Liver (tissue), 9 donors: ENCODE data around the gene ZDHHC8. TPM values are rescaled to one million over a fixed set of nuclear protein-coding genes. Genes with fewer than 3 reads are reported as not detected.

Experiments used
- DNase-seq: peaks from one replicate; pipeline ENCODE4 v3.0.0-alpha.2; 2017; ENCODE audit warnings: low spot score
- H3K27ac ChIP-seq, 2 donors: one replicate each; pipeline ENCODE4 v1.7.0; 2013; ENCODE audit warnings: inconsistent platforms in 2 of 2, low read length in 2 of 2, control low read depth in 1 of 2, low read depth in 1 of 2, mild to moderate bottlenecking in 1 of 2
- H3K27me3 ChIP-seq, 4 donors: one replicate each; pipeline versions ENCODE4 v1.6.1 to v1.7.0; 2013; ENCODE audit warnings: low read length in 3 of 4, inconsistent platforms in 1 of 4, mild to moderate bottlenecking in 1 of 4, moderate library complexity in 1 of 4; ENCODE audit not compliant: control insufficient read depth in 4 of 4, insufficient read depth in 4 of 4
- H3K36me3 ChIP-seq, 4 donors: one replicate each; pipeline versions ENCODE4 v1.6.1 to v1.7.0; 2013; ENCODE audit warnings: low read length in 3 of 4, mild to moderate bottlenecking in 3 of 4, low read depth in 1 of 4, moderate library complexity in 1 of 4; ENCODE audit not compliant: control insufficient read depth in 4 of 4, insufficient read depth in 3 of 4
- H3K4me1 ChIP-seq, 4 donors: one replicate each; pipeline versions ENCODE4 v1.6.1 to v1.7.0; 2013; ENCODE audit warnings: low read length in 3 of 4, mild to moderate bottlenecking in 3 of 4, moderate library complexity in 1 of 4; ENCODE audit not compliant: control insufficient read depth in 4 of 4, insufficient read depth in 4 of 4
- H3K4me3 ChIP-seq, 3 donors: one replicate each; pipeline versions ENCODE4 v1.6.1 to v1.7.0; 2013; ENCODE audit warnings: low read length in 3 of 3, control low read depth in 1 of 3, low read depth in 1 of 3, mild to moderate bottlenecking in 1 of 3
- H3K9ac ChIP-seq, 2 donors: one replicate each; pipeline ENCODE4 v1.7.0; 2013; ENCODE audit warnings: low read length in 2 of 2, mild to moderate bottlenecking in 2 of 2, moderate library complexity in 2 of 2, control low read depth in 1 of 2, low read depth in 1 of 2
- H3K9me3 ChIP-seq, 4 donors: one replicate each; pipeline versions ENCODE4 v1.6.1 to v1.7.0; 2013; ENCODE audit warnings: low read length in 3 of 4; ENCODE audit not compliant: control insufficient read depth in 4 of 4
- ATF3 ChIP-seq: IDR thresholded peaks from 2 replicates; pipeline ENCODE4 v1.6.1; 2016; ENCODE audit warnings: antibody characterized with exemption
- CTCF ChIP-seq: fragments of 150-350 bp; IDR thresholded peaks from 2 replicates; pipeline ENCODE4 v1.5.1; 2017; ENCODE audit warnings: improper control_type of control experiment, low read depth, low read length; ENCODE audit not compliant: missing input control
- EGR1 ChIP-seq, 2 donors: IDR thresholded peaks; 2 replicates each; pipeline ENCODE4 v1.6.1; 2016 to 2018; ENCODE audit warnings: antibody characterized with exemption in 2 of 2, low read depth in 2 of 2
- FOXA2 ChIP-seq: IDR thresholded peaks from 2 replicates; pipeline ENCODE4 v1.6.1; 2016; ENCODE audit warnings: antibody characterized with exemption
- GABPA ChIP-seq, 2 donors: IDR thresholded peaks in 1 of 2; conservative IDR thresholded peaks in 1 of 2; 2 replicates each; pipeline ENCODE4 v1.6.1; 2016; ENCODE audit warnings: antibody characterized with exemption in 2 of 2, mild to moderate bottlenecking in 1 of 2, moderate library complexity in 1 of 2
- HNF4A ChIP-seq, 2 donors: conservative IDR thresholded peaks; 2 replicates each; pipeline ENCODE4 v1.6.1; 2016; ENCODE audit warnings: antibody characterized with exemption in 2 of 2, mild to moderate bottlenecking in 2 of 2
- JUND ChIP-seq, 2 donors: IDR thresholded peaks; 2 replicates each; pipeline ENCODE4 v1.6.1; 2016; ENCODE audit warnings: antibody characterized with exemption in 2 of 2
- MAX ChIP-seq: IDR thresholded peaks from 2 replicates; pipeline ENCODE4 v1.6.1; 2016; ENCODE audit warnings: antibody characterized with exemption
- NR2F2 ChIP-seq: IDR thresholded peaks from 2 replicates; pipeline ENCODE4 v1.6.1; 2016; ENCODE audit warnings: antibody characterized with exemption
- REST ChIP-seq: IDR thresholded peaks from 2 replicates; pipeline ENCODE4 v1.6.1; 2016; ENCODE audit warnings: antibody characterized with exemption, mild to moderate bottlenecking
- RXRA ChIP-seq, 2 donors: IDR thresholded peaks; 2 replicates each; pipeline ENCODE4 v1.6.1; 2017 to 2018; ENCODE audit warnings: antibody characterized with exemption in 2 of 2, mild to moderate bottlenecking in 1 of 2
- SP1 ChIP-seq: IDR thresholded peaks from 2 replicates; pipeline ENCODE4 v1.6.1; 2018; ENCODE audit warnings: antibody characterized with exemption, mild to moderate bottlenecking
- YY1 ChIP-seq: IDR thresholded peaks from 2 replicates; pipeline ENCODE4 v1.6.1; 2016; ENCODE audit warnings: antibody characterized with exemption, mild to moderate bottlenecking
- ZBTB33 ChIP-seq: IDR thresholded peaks from 2 replicates; pipeline ENCODE4 v1.6.1; 2016; ENCODE audit warnings: antibody characterized with exemption
- WGBS: extraction: QIAGEN DNeasy Blood & Tissue Kit; methylation state at CpG from one replicate; pipeline ENCODE4 v1.1.7; 2013; 5-methylcytosine and 5-hydroxymethylcytosine counted together
- polyA plus RNA-seq, 2 donors: library from polyadenylated mRNA; stranded (reverse) in 1 of 2; unstranded in 1 of 2; fragments of 200-250 nt in 1 of 2; fragments of >200 nt in 1 of 2; fragmentation: Nextera tagmentation in 1 of 2; extraction: Ambion mirVana in 1 of 2; gene quantifications; one replicate each; pipeline versions ENCODE4 v1.2.1 to v1.2.3, GENCODE V29; 2013 to 2015
- total RNA-seq, 2 donors: library from RNA; depleted of rRNA; stranded (reverse); fragments of >200 nt; gene quantifications; one replicate each; pipeline ENCODE4 v1.2.3, GENCODE V29; 2014
- donor health status: healthy.
- donor health status: healthy.
- donor health status: healthy.
- donor health status: healthy.
- donor health status: healthy.

Gene ZDHHC8
- total and polyA plus RNA-seq, 4 donors = 2.9 to 11.8 (median 6.8) TPM

GRCh38 chr22:20130731-20131596 is 640 bp upstream of the ZDHHC8 start:
- peak overlapping the region in 1 of 2 donors; percentile 67 for H3K9ac ChIP-seq
- WGBS = 11% methylated on average over 70 of the region's 70 CpGs
- H3K4me1 ChIP-seq = peaks cover 11 to 74% (median 59%) of the 10 kb centered on the region in 4 donors

GRCh38 chr22:20131859-20132685 is 468 bp downstream of the ZDHHC8 start:
- WGBS = under 1% methylated on average over 72 of the region's 72 CpGs
- H3K4me3 ChIP-seq = peak overlapping the region; percentile 61 to 92 (median 89)
- no peaks in the 10 kb centered on the region for H3K27me3 ChIP-seq
- DNase-seq = no peak
- peaks cover 0 to 3% (median 0%) of the 10 kb centered on the region in 4 donors for H3K36me3 ChIP-seq
- peak overlapping the region in 1 of 2 donors; percentile 18 for H3K27ac ChIP-seq
- H3K9ac ChIP-seq = peak overlapping the region; percentile 10 to 33
- peaks cover 8 to 66% (median 52%) of the 10 kb centered on the region in 4 donors for H3K4me1 ChIP-seq
- no peaks in the 10 kb centered on the region for H3K9me3 ChIP-seq
- TF ChIP-seq YY1 (no peak), RXRA (IDR thresholded peaks at IDR 0.05) (peak in 1 of 2 donors; percentile 21), NR2F2 (no peak)

More at GRCh38 chr22:20130731-20131596, 640 bp upstream of the ZDHHC8 start:
- H3K27ac ChIP-seq = peak overlapping the region; percentile 82 to 85
- no peaks in the 10 kb centered on the region for H3K27me3 ChIP-seq
- peaks cover 0 to 5% (median 2%) of the 10 kb centered on the region in 4 donors for H3K36me3 ChIP-seq
- TF ChIP-seq SP1 = peak; percentile 41
- TF ChIP-seq FOXA2 = no peak
- TF ChIP-seq JUND (IDR thresholded peaks at IDR 0.05) = no peak
- no peak for TF ChIP-seq HNF4A (conservative IDR thresholded peaks at IDR 0.05)
- TF ChIP-seq CTCF = no peak
- no peak for TF ChIP-seq MAX
- TF ChIP-seq YY1 = no peak
- TF ChIP-seq ATF3 = no peak
- peak; percentile 68 for DNase-seq
- H3K4me3 ChIP-seq = peak overlapping the region; percentile 73 to 92 (median 77)
- H3K9me3 ChIP-seq = no peaks in the 10 kb centered on the region

- Histone ChIP-seq H3K9ac (no peak overlapping the region), H3K4me1 (peaks cover 10 to 60% (median 49%) of the 10 kb centered on the region in 4 donors), H3K9me3 (no peaks in the 10 kb centered on the region), H3K36me3 (no peaks in the 10 kb centered on the region), H3K27me3 (no peaks in the 10 kb centered on the region), H3K4me3 (peak overlapping the region in 2 of 3 donors; percentile 89 to 92), H3K27ac (no peak overlapping the region)
- no peak for TF ChIP-seq REST
- TF ChIP-seq MAX = no peak
- TF ChIP-seq RXRA (IDR thresholded peaks at IDR 0.05) = no peak
- TF ChIP-seq YY1 = no peak
- no peak for TF ChIP-seq ZBTB33
- no peak for TF ChIP-seq GABPA (IDR thresholded peaks at IDR 0.05 in 1 of 2, conservative IDR thresholded peaks at IDR 0.05 in 1 of 2)
- no peak for TF ChIP-seq ATF3
- no peak for TF ChIP-seq EGR1 (IDR thresholded peaks at IDR 0.05; ENCODE audit: low read depth in 2 of 2)
- DNase-seq = no peak
- WGBS = 78% methylated on average over 16 of the region's 16 CpGs
Measured at GRCh38 chr22:20132686-20133246, 1.2 kb downstream of the ZDHHC8 start.
